HCT116 (cell line): ENCODE results near the gene DOCK1. TPM values are rescaled to one million over a fixed set of nuclear protein-coding genes. Genes with fewer than 3 reads are reported as not detected.

Source experiments
- ATAC-seq: fragments of 200-7000 bp; cut with Tn5 transposase; 2 replicates; pipeline ENCODE4 v1.9.1; 2020; ENCODE audit warnings: mild to moderate bottlenecking, moderate library complexity
- BruUV-seq: library from RNA; stranded (reverse); fragments of 400-500 nt; replicated peaks from 2 replicates; lab custom pipeline; 2021; lab: Mats Ljungman, UMichigan
- CTCF ChIA-PET: fragments of 300-600 bp; sonication (Branson Sonifier 250); formaldehyde crosslinking; loops from one replicate; lab custom pipeline; 2021; ENCODE audit warnings: antibody characterized with exemption; lab: Charles Lee
- POLR2A ChIA-PET: fragments of 300-600, 350-600 bp; sonication (Branson Sonifier 250); formaldehyde crosslinking; loops from one replicate; lab custom pipeline; 2021; ENCODE audit warnings: antibody characterized with exemption; lab: Charles Lee
- RAD21 ChIA-PET, 2 experiments: fragments of 300-600 bp; sonication (Branson Sonifier 250); formaldehyde crosslinking; loops; one replicate each; lab custom pipeline; 2023; ENCODE audit warnings: low total read pairs in 2 of 2; ENCODE audit not compliant: uncharacterized antibody in 2 of 2, unreplicated experiment in 2 of 2, low non-redundant PET in 1 of 2; lab: Charles Lee
- DNase-seq: peaks from one replicate; pipeline ENCODE4 v3.0.0-alpha.2; 2010; ENCODE audit warnings: low read depth, low spot score
- H2AFZ ChIP-seq: fragments of 200-600 bp; shearing (Covaris generic), sonication (generic); 2 replicates; pipeline ENCODE4 v1.6.1; 2017; ENCODE audit warnings: low read depth, mixed run types, mixed read lengths, antibody characterized with exemption, low read length; ENCODE audit not compliant: poor library complexity, severe bottlenecking
- H3K27ac ChIP-seq: 2 replicates; pipeline ENCODE4 v1.5.1; 2012; ENCODE audit warnings: low read depth, low read length
- H3K27me3 ChIP-seq: fragments of 200-600 bp; sonication (generic); 2 replicates; pipeline ENCODE4 v1.6.1; 2016; ENCODE audit warnings: mixed run types, low read length, mixed read lengths; ENCODE audit not compliant: insufficient read depth
- H3K36me3 ChIP-seq, 2 experiments: fragments of 200-500 bp in 1 of 2; fragments of 200-600 bp in 1 of 2; sonication (Bioruptor generic) in 1 of 2; sonication (generic) in 1 of 2; 2 replicates each; pipeline versions ENCODE4 v1.5.1 to v1.6.1; 2014 to 2016; ENCODE audit warnings: low read length in 2 of 2, inconsistent platforms in 1 of 2, mixed read lengths in 1 of 2, mixed run types in 1 of 2; ENCODE audit not compliant: insufficient read depth in 2 of 2, control insufficient read depth in 1 of 2
- H3K4me1 ChIP-seq, 2 experiments: fragments of 200-600 bp in 1 of 2; sonication (generic) in 1 of 2; 2 replicates each; pipeline versions ENCODE4 v1.5.1 to v1.6.1; 2012 to 2017; ENCODE audit warnings: low read length in 2 of 2, inconsistent platforms in 1 of 2, mild to moderate bottlenecking in 1 of 2, mixed read lengths in 1 of 2, mixed run types in 1 of 2, moderate library complexity in 1 of 2; ENCODE audit not compliant: insufficient read depth in 2 of 2, control insufficient read depth in 1 of 2
- H3K4me2 ChIP-seq: fragments of 200-600 bp; sonication (generic); 2 replicates; pipeline ENCODE4 v1.6.1; 2017; ENCODE audit warnings: mixed run types, low read length, mixed read lengths
- H3K4me3 ChIP-seq, 2 experiments: fragments of 200-600 bp in 1 of 2; sonication (generic) in 1 of 2; replicated peaks in 1 of 2; 2 replicates each; pipeline ENCODE4 v1.5.1; 2011 to 2016; ENCODE audit warnings: low read length in 2 of 2, control low read depth in 1 of 2, low read depth in 1 of 2, mild to moderate bottlenecking in 1 of 2, mixed read lengths in 1 of 2, mixed run types in 1 of 2
- H3K79me2 ChIP-seq: fragments of 200-600 bp; sonication (generic); 2 replicates; pipeline ENCODE4 v1.6.1; 2017; ENCODE audit warnings: mild to moderate bottlenecking, mixed run types, low read length, moderate library complexity, mixed read lengths; ENCODE audit not compliant: insufficient read depth
- H3K9ac ChIP-seq: fragments of 200-600 bp; sonication (generic); 2 replicates; pipeline ENCODE4 v1.6.1; 2016; ENCODE audit warnings: low read length, mixed read lengths
- H3K9me2 ChIP-seq: fragments of 200-600 bp; sonication (generic), shearing (Covaris generic); 2 replicates; pipeline ENCODE4 v1.6.1; 2017; ENCODE audit warnings: mixed run types, mild to moderate bottlenecking, moderate library complexity; ENCODE audit not compliant: insufficient read depth
- H3K9me3 ChIP-seq, 2 experiments: fragments of 200-500 bp in 1 of 2; fragments of 200-600 bp in 1 of 2; sonication (Bioruptor generic) in 1 of 2; sonication (generic) in 1 of 2; 2 replicates each; pipeline ENCODE4 v1.6.1; 2014 to 2017; ENCODE audit warnings: low read length in 2 of 2, mixed read lengths in 2 of 2, inconsistent platforms in 1 of 2, low read depth in 1 of 2, mild to moderate bottlenecking in 1 of 2, mixed run types in 1 of 2, moderate library complexity in 1 of 2; ENCODE audit not compliant: control insufficient read depth in 1 of 2, insufficient read depth in 1 of 2
- H4K20me1 ChIP-seq: fragments of 200-600 bp; sonication (generic), shearing (Covaris generic); 2 replicates; pipeline ENCODE4 v1.6.1; 2017; ENCODE audit warnings: mixed run types, mild to moderate bottlenecking, moderate library complexity; ENCODE audit not compliant: insufficient read depth
- FOSL1 ChIP-seq: IDR thresholded peaks from 2 replicates; pipeline ENCODE4 v1.6.1; 2012; ENCODE audit warnings: low read depth
- JUND ChIP-seq: IDR thresholded peaks from 2 replicates; pipeline ENCODE4 v1.6.1; 2012
- RAD21 ChIP-seq: IDR thresholded peaks from 2 replicates; pipeline ENCODE4 v1.6.1; 2012; ENCODE audit warnings: low read depth, mild to moderate bottlenecking
- SIN3A ChIP-seq: IDR thresholded peaks from 2 replicates; pipeline ENCODE4 v1.6.1; 2012; ENCODE audit warnings: low read depth
- SP1 ChIP-seq: IDR thresholded peaks from 2 replicates; pipeline ENCODE4 v1.6.1; 2012; ENCODE audit warnings: low read depth
- intact Hi-C: fragments of 100-400 bp; cut with micrococcal nuclease; formaldehyde crosslinking; loops from 2 replicates; pipeline ENCODE4 v1.10.0; 2022
- total RNA-seq: library from RNA; stranded (reverse); gene quantifications from one replicate; pipeline ENCODE4 v1.2.1, GENCODE V29; 2021; ENCODE audit not compliant: unreplicated experiment
- TF ChIP-seq, protein P1 (sequence below), 3 experiments: fragments of 200-600 bp in 1 of 3; sonication (generic) in 1 of 3; IDR thresholded peaks in 2 of 3; conservative IDR thresholded peaks in 1 of 3; 2 replicates each; pipeline ENCODE4 v1.5.1; 2012 to 2017; ENCODE audit warnings: low read depth in 2 of 3, low read length in 2 of 3, antibody characterized with exemption in 1 of 3, borderline replicate concordance in 1 of 3, control low read depth in 1 of 3, mild to moderate bottlenecking in 1 of 3, mixed read lengths in 1 of 3, mixed run types in 1 of 3, moderate library complexity in 1 of 3; ENCODE audit not compliant: insufficient read depth in 1 of 3

The DOCK1 gene
- total RNA-seq, 1 experiment from 2014 or later: 46.5 TPM

DNA sequence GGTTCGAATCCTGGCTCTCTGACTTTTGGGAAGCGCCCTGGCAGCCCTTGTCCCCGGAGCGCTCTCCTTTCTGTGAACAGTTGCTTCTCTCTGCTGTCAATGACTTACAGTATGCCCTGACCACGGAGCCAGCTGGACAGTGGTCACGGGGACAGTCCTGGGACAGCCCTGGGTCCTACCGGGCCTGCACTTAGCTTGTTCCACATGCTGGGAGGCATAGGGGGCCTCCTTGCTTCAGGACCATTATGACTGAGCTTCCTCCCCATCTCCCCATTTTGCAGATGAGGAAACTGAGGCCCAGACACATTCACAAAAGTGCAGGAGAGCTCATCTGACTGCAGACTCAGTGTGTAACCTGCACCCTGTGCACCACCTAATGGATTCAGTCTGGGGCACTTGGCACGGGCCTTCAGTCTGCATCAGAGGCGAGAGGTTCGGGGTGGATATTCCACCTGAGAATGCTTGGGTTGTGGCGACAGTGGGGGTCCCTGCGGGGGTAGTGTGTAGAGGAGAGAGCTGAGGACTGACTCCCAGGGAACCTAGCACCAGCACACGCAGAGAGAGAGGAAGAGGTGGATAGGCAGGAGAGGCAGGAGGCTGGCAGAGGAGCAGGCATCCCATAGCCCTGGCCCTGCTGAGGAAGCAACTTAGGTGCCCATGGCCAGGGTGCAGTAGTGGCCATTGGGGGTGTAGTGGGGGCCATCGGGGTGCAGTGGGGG lies 1.6 kb downstream of the DOCK1 start (continued):
- TF ChIP-seq RAD21 (no peak), JUND (no peak)

GRCh38 chr10:126907423-126907970 lies 2.3 kb downstream of the DOCK1 start:
- Histone ChIP-seq H3K9ac (no peak overlapping the region), H3K4me2 (0 out of 2 replicates have a peak overlapping the region, but pooled peaks have one; percentile 83), H3K27ac (no peak overlapping the region), H2AFZ (no peak overlapping the region), H4K20me1 (no peaks in the 10 kb centered on the region), H3K4me3 (no peak overlapping the region), H3K9me2 (no peaks in the 10 kb centered on the region), H3K36me3 (no peaks in the 10 kb centered on the region), H3K4me1 (peaks cover 13 to 33% of the 10 kb centered on the region in 2 experiments), H3K27me3 (no peaks in the 10 kb centered on the region), H3K9me3 (no peaks in the 10 kb centered on the region), H3K79me2 (peaks cover 63% of the 10 kb centered on the region)
- ATAC-seq (no peak), DNase-seq (no peak)
- POLR2A ChIA-PET: no interaction called here
- CTCF ChIA-PET: no interaction called here
- intact Hi-C loops: loop anchor here (10.0 kb wide), 1 partner anchor 237 kb away; no protein-coding TSS in a partner anchor
- BruUV-seq: TSS peak; percentile 21
- TF ChIP-seq SP1 (no peak), FOSL1 (no peak), SIN3A (no peak), JUND (no peak)
- TF ChIP-seq, protein P1, sequence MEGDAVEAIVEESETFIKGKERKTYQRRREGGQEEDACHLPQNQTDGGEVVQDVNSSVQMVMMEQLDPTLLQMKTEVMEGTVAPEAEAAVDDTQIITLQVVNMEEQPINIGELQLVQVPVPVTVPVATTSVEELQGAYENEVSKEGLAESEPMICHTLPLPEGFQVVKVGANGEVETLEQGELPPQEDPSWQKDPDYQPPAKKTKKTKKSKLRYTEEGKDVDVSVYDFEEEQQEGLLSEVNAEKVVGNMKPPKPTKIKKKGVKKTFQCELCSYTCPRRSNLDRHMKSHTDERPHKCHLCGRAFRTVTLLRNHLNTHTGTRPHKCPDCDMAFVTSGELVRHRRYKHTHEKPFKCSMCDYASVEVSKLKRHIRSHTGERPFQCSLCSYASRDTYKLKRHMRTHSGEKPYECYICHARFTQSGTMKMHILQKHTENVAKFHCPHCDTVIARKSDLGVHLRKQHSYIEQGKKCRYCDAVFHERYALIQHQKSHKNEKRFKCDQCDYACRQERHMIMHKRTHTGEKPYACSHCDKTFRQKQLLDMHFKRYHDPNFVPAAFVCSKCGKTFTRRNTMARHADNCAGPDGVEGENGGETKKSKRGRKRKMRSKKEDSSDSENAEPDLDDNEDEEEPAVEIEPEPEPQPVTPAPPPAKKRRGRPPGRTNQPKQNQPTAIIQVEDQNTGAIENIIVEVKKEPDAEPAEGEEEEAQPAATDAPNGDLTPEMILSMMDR (IDR thresholded peaks at IDR 0.05 in 2 of 3, conservative IDR thresholded peaks at IDR 0.05 in 1 of 3; ENCODE audit: borderline replicate concordance in 1 of 3, insufficient read depth in 1 of 3, low read depth in 2 of 3, low read length in 2 of 3): peak in 1 of 3 experiments; percentile 24; a peak in 1 of 6 replicates
- RAD21 ChIA-PET: no interaction called here
